Measurements from ENCODE around the gene ZNF582.
"Not testable (repeated sequence)": the region's sequence is repeated elsewhere in the genome, so short reads cannot be mapped to it uniquely, and the experiment has no call there.

DNA sequence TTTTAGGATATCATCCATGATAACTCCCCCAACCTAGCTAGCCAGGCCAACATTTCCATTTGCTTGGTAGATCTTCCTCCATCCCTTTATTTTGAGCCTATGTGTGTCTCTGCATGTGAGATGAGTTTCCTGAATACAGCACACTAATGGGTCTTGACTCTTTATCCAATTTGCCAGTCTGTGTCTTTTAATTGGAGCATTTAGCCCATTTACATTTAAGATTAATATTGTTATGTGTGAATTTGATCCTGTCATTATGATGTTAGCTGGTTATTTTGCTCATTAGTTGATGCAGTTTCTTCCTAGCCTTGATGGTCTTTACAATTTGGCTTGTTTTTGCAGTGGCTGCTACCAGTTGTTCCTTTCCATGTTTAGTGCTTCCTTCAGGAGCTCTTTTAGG is 58.0 kb downstream of the ZNF582 start:
- TF ChIP-seq CSRNP3 (CRISPR knock-in tag; IDR thresholded peaks at IDR 0.05); ESRRG (CRISPR knock-in tag; IDR thresholded peaks at IDR 0.05); ZNF70 (CRISPR knock-in tag; IDR thresholded peaks at IDR 0.05); CREB5 (CRISPR knock-in tag; IDR thresholded peaks at IDR 0.05; ENCODE audit: low read depth); ARNTL (CRISPR knock-in tag; IDR thresholded peaks at IDR 0.05; ENCODE audit: borderline replicate concordance, low read depth); TCF4 (CRISPR knock-in tag; IDR thresholded peaks at IDR 0.05; ENCODE audit: borderline replicate concordance); SNAI2 (CRISPR knock-in tag; IDR thresholded peaks at IDR 0.05); PPARA (CRISPR knock-in tag; IDR thresholded peaks at IDR 0.05; ENCODE audit: borderline replicate concordance); OSR1 (CRISPR knock-in tag; IDR thresholded peaks at IDR 0.05); RARB (CRISPR knock-in tag; IDR thresholded peaks at IDR 0.05): not testable (repeated sequence)
- TF ChIP-seq, protein P1, sequence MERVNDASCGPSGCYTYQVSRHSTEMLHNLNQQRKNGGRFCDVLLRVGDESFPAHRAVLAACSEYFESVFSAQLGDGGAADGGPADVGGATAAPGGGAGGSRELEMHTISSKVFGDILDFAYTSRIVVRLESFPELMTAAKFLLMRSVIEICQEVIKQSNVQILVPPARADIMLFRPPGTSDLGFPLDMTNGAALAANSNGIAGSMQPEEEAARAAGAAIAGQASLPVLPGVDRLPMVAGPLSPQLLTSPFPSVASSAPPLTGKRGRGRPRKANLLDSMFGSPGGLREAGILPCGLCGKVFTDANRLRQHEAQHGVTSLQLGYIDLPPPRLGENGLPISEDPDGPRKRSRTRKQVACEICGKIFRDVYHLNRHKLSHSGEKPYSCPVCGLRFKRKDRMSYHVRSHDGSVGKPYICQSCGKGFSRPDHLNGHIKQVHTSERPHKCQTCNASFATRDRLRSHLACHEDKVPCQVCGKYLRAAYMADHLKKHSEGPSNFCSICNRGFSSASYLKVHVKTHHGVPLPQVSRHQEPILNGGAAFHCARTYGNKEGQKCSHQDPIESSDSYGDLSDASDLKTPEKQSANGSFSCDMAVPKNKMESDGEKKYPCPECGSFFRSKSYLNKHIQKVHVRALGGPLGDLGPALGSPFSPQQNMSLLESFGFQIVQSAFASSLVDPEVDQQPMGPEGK (CRISPR knock-in tag; IDR thresholded peaks at IDR 0.05; ENCODE audit: borderline replicate concordance), result not testable (repeated sequence)
